ENCODE measurements around the gene G6PD. TPM values are rescaled to one million over a fixed set of nuclear protein-coding genes. Genes with fewer than 3 reads are reported as not detected.
"Not testable (repeated sequence)": the region's sequence is repeated elsewhere in the genome, so short reads cannot be mapped to it uniquely, and the experiment has no call there.

G6PD gene
- total RNA-seq, 1 donor from 2014 or later, result 72.7 TPM

- intact Hi-C loops (cut with micrococcal nuclease), result loop anchor here (1.0 to 10.0 kb wide), 10 partner anchors 26 to 791 kb away; partner anchors contain the start of genes ABCD1, ATP6AP1, BCAP31 and FAM50A
Observed at GRCh38 chrX:154515966-154516655, 30.5 kb downstream of the G6PD start, which contains the start of gene FAM3A. Gene FAM3A (minus strand): TSS chrX:154516232. CDS start chrX:154515772, 460 bp downstream.

GRCh38 chrX:154515090-154515965 lies 31.3 kb downstream of the G6PD start:
- intact Hi-C loops (cut with micrococcal nuclease), result loop anchor here (5.0 to 10.0 kb wide), 5 partner anchors 73 to 791 kb away; partner anchors contain the start of genes ABCD1, BCAP31, FAM50A and HCFC1

GRCh38 chrX:154513716-154514115 lies 32.9 kb downstream of the G6PD start:
- intact Hi-C loops (cut with micrococcal nuclease), result loop anchor here (10.0 kb wide), 1 partner anchor 789 kb away; the partner anchor contains the start of genes ABCD1 and BCAP31

GRCh38 chrX:154512879-154513553 lies 33.6 kb downstream of the G6PD start:
- intact Hi-C loops (cut with micrococcal nuclease), result loop anchor here (10.0 kb wide), 1 partner anchor 788 kb away; the partner anchor contains the start of genes ABCD1 and BCAP31

DNA sequence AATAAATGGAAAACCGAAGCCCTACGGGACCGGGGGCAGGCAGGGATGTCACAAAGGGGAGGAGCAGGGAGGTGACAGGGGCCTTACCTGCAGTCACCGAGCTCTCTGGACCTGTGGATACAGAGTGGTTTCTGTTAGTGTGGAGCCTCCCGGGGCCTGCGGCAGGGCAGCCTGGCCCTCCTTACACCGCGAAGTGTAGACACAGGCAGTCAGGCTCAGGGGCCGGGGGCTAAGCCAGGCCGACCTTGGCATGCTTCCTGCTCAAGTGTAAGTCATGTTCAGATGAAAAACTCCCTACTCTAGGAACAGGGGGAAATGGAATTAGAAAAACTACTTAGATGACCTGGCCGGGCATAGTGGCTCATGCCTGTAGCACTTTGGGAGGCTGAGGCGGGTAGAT lies 34.9 kb downstream of the G6PD start:
- intact Hi-C loops (cut with micrococcal nuclease), result loop anchor here (10.0 kb wide), 1 partner anchor 787 kb away; the partner anchor contains the start of genes ABCD1 and BCAP31

DNA sequence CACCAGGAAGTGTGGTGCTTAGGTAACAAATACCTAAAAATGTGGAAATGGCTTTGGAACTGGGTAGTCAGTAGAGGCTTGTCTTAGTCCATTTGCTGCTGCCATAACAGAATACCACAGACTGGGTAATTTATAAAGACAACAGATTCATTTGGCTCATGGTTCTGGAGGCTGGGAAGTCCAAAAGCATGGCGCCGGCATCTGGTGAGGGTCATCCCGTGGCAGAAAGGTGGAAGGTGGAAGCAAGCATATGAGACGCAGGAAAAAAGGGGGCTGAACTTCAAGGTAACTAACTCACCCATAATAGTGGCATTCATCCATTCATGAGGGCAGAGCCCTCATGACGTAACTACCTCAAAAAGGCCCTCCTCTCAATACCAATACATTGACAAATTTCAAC lies 37.2 kb downstream of the G6PD start:
- intact Hi-C loops (cut with micrococcal nuclease), result no loop called here

DNA sequence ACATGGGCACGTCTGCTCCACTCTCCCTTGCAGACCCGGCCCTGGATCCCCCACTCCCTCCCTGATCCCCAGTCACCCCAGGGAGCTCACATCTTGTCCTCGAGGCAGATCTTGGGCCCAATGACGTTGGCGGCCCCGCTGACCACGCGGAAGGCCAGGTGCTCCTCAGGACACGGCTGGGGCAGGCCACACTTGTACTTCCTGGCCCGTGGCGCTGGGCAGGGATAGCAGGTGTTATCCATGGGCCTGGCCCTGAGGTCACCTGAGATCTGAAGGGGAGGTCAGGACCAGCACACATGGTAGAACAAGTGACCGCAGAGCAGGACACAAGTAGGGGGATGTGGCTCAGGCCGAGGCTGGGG lies 38.3 kb downstream of the G6PD start:
- intact Hi-C loops (cut with micrococcal nuclease), result no loop called here

GRCh38 chrX:154507673-154508383 lies 38.8 kb downstream of the G6PD start:
- intact Hi-C loops (cut with micrococcal nuclease), result no loop called here

GRCh38 chrX:154506483-154507332 lies 39.9 kb downstream of the G6PD start:
- intact Hi-C loops (cut with micrococcal nuclease), result no loop called here

DNA sequence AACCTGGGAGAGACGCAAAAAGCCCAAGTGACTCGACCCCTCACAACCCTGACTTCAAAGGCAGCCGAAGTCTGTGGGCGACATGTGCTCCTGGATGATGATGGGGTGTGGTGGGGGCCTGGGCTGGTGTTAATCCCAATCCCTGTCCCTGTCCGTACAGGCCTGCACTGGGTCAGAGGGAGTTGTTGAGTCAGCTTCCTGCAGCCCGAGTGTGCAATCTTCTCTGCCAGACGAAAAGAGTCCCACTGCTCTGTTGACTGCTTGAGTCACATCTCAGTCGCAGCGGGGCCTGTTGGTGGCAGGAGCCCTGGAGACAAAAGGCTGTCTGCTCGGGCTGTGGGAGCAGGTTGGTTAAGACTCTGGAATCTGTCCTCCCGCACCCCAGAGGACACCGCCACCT lies 40.9 kb downstream of the G6PD start:
- intact Hi-C loops (cut with micrococcal nuclease), result no loop called here

DNA sequence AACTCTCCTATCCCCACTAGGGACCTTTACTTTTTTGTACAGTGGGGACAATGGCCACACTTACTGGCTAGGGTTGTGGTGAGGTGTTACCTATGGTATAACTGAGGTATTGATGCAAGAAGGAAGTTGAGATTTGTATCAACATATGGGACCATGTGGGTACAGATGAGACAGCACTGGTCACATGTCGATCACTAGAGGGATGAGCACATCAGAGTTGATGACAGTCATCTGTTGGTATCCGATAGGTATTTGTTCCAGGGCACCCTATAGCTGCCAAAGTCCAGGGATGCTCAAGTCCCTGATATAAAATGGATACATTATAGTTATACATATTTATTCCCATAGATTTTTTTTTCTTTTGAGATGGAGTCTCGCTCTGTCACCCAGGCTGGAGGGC lies 43.7 kb downstream of the G6PD start:
- intact Hi-C loops (cut with micrococcal nuclease), result no loop called here

DNA sequence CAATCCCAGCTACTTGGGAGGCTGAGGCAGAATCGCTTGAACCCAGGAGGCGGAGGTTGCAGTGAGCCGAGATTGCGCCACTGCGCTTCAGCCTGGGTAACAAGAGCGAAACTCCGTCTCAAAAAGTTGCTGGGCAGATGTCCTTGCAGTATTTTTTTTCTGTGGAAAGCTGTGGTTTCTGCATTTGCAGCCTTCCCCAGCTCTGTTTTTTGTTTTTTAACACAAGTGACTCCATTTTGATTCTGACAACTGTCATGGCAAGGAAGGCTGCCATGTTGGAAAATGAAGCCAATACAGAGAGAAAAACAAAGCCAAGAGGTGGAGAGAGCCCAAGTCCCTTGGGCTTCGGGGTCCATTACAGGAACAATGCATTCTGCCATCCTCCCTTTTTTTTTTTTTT lies 44.5 kb downstream of the G6PD start:
- intact Hi-C loops (cut with micrococcal nuclease), result no loop called here

DNA sequence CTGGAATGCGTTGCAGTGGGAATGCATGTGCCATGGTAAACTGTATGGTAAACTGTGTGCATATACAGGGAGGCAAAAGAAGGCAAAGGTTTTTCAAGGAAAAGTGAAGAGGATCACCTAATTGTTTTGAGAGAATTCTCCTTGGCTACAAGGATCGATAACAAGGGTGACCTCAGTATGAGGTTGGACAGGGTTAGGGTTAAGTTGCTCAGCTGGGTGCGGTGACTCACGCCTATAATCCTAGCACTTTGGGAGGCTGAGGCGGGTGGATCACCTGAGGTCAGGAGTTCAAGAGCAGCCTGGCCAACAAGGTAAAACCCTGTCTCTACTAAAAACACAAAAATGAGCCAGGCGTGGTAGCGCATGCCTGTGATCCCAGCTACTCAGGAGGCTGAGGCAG lies 45.2 kb downstream of the G6PD start:
- intact Hi-C loops (cut with micrococcal nuclease), result not testable (repeated sequence)

DNA sequence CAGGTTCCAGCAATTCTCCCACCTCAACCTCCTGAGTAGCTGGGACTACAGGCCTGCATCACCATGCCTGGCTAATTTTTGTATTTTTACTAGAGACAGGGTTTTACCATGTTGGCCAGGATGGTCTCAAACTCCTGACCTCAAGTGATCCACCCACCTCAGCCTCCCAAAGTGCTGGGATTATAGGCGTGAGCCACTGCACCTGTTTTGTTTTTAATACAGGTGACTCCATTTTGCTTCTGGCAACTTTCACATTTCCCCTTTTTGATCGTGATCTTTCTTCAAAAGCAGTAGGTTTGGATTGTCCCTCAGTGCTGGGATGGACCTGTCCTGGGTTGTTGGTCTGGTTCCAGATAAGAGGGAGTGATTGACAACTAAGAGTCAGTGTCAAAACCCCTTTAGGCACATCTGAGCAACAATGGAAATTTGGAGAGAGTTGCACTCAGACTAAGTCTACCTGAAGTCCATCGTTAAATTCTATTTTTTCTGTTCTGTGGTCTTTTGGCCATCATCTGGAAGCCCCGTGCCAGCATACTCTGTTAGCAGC lies 50.0 kb downstream of the G6PD start:
- intact Hi-C loops (cut with micrococcal nuclease), result not testable (repeated sequence)

DNA sequence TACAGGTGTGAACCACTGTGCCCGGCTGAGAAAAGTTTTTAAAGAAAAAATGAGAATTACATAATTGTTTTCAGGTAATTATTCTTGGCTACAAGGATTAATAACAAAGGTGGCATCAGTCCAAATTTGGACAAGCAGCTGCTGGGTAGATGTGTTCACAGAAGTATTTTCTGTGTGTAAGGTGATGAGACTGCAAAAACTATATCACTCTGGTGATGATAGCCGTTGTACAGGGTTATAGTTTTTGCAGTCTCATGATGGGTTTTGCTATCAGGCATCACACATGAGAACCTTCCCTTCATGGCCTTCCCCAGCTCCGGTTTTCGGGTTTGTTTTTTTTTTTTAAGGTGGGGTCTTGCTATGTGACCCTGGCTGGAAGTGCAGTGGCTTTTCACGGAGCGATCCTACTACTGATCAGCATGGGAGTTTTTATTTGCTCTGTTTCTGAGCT lies 51.1 kb downstream of the G6PD start:
- intact Hi-C loops (cut with micrococcal nuclease), result no loop called here

DNA sequence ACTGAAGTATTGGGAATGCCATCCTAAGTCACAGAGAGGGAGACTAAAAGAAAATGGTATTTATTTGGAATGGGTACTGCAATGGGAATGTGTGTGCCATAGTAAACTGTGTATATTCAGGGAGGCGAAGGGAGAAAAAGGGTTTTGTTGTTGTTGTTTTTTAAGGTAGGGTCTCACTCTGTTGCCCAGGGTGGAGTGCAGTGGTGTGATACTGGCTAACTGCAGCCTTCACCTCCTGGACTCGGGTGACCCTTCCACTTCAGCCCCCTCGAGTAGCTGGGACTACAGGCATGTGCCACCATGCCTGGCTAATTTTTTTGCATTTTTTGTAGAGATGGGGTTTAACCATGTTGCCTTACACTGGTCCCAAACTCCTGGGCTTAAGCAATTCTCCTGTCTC lies 51.9 kb downstream of the G6PD start:
- intact Hi-C loops (cut with micrococcal nuclease), result no loop called here

- intact Hi-C loops (cut with micrococcal nuclease), result loop anchor here (1.0 to 2.0 kb wide), 7 partner anchors 11 to 392 kb away; partner anchors contain the start of genes ATP6AP1, FAM3A, GDI1 and IKBKG
Observed at GRCh38 chrX:154490414-154491083, 56.1 kb downstream of the G6PD start, which contains the start of gene SLC10A3. Gene SLC10A3 (minus strand): TSS chrX:154490629. CDS start chrX:154488940, 1,689 bp downstream.

GRCh38 chrX:154490021-154490413 lies 56.6 kb downstream of the G6PD start:
- intact Hi-C loops (cut with micrococcal nuclease), result loop anchor here (1.0 to 2.0 kb wide), 7 partner anchors 11 to 392 kb away; partner anchors contain the start of genes ATP6AP1, FAM3A, GDI1 and IKBKG

- intact Hi-C loops (cut with micrococcal nuclease), result no loop called here
Observed at GRCh38 chrX:154489182-154489581, 57.5 kb downstream of the G6PD start.
